Osteoblast (primary cell): ENCODE measurements around the gene EEA1. TPM values are rescaled to one million over a fixed set of nuclear protein-coding genes. Genes with fewer than 3 reads are reported as not detected.

ENCODE experiments used
- DNase-seq: peaks from one replicate; pipeline ENCODE4 v3.0.0; 2011; ENCODE audit warnings: low spot score, mixed read lengths; ENCODE audit not compliant: insufficient read length; ENCODE audit errors: missing footprints
- H2AFZ ChIP-seq: 2 replicates; pipeline ENCODE4 v1.6.0; 2011; ENCODE audit warnings: mild to moderate bottlenecking, low read length
- H3K27ac ChIP-seq: 2 replicates; pipeline ENCODE4 v1.5.1; 2011; ENCODE audit warnings: mild to moderate bottlenecking, low read depth, low read length, moderate library complexity
- H3K27me3 ChIP-seq: 2 replicates; pipeline ENCODE4 v1.6.0; 2012; ENCODE audit warnings: mild to moderate bottlenecking, control low read depth, inconsistent platforms, low read length, moderate library complexity; ENCODE audit not compliant: insufficient read depth
- H3K36me3 ChIP-seq: 2 replicates; pipeline ENCODE4 v1.5.1; 2011; ENCODE audit warnings: mild to moderate bottlenecking, low read length, control low read depth, moderate library complexity; ENCODE audit not compliant: insufficient read depth
- H3K4me1 ChIP-seq: 2 replicates; pipeline ENCODE4 v1.5.1; 2011; ENCODE audit warnings: mild to moderate bottlenecking, low read length, control low read depth, moderate library complexity; ENCODE audit not compliant: insufficient read depth
- H3K4me2 ChIP-seq: 2 replicates; pipeline ENCODE4 v1.6.0; 2011; ENCODE audit warnings: mild to moderate bottlenecking, low read length; ENCODE audit not compliant: insufficient read depth
- H3K4me3 ChIP-seq: fragments of 200-600 bp; sonication (generic); 3 replicates; pipeline ENCODE4 v1.5.1; 2012; ENCODE audit warnings: mild to moderate bottlenecking, low read length, inconsistent platforms; ENCODE audit not compliant: insufficient read depth
- H3K79me2 ChIP-seq: 2 replicates; pipeline ENCODE4 v1.6.0; 2012; ENCODE audit warnings: mild to moderate bottlenecking, low read length, control low read depth, inconsistent platforms; ENCODE audit not compliant: insufficient read depth
- H3K9me3 ChIP-seq: 2 replicates; pipeline ENCODE4 v1.5.1; 2011; ENCODE audit warnings: low read depth, low read length, control low read depth
- H4K20me1 ChIP-seq: 2 replicates; pipeline ENCODE4 v1.6.0; 2012; ENCODE audit warnings: mild to moderate bottlenecking, low read length, control low read depth; ENCODE audit not compliant: insufficient read depth
- CTCF ChIP-seq: IDR thresholded peaks from 2 replicates; pipeline ENCODE4 v1.5.1; 2011; ENCODE audit warnings: mild to moderate bottlenecking, low read depth, low read length, moderate library complexity; ENCODE audit errors: extremely low read depth
- total RNA-seq: library from RNA; depleted of rRNA; stranded (reverse); fragments of >200 nt; gene quantifications from 2 replicates; pipeline ENCODE4 v1.2.3, GENCODE V29; 2012

EEA1 gene
- total RNA-seq, 1 donor = 32.9 TPM

- H2AFZ ChIP-seq = no peak overlapping the region
- H3K9me3 ChIP-seq = no peaks in the 10 kb centered on the region
- no peak for TF ChIP-seq CTCF
- no peaks in the 10 kb centered on the region for H3K27me3 ChIP-seq
- no peaks in the 10 kb centered on the region for H3K79me2 ChIP-seq
- no peak for DNase-seq
- no peaks in the 10 kb centered on the region for H3K36me3 ChIP-seq
- no peak overlapping the region for H3K4me3 ChIP-seq
- no peaks in the 10 kb centered on the region for H4K20me1 ChIP-seq
- peaks cover 14% of the 10 kb centered on the region for H3K4me1 ChIP-seq
- H3K4me2 ChIP-seq = no peak overlapping the region
- no peak overlapping the region for H3K27ac ChIP-seq
Measured at GRCh38 chr12:92945659-92946220, 16.6 kb upstream of the EEA1 start.

GRCh38 chr12:92943482-92944250 lies 14.6 kb upstream of the EEA1 start:
- Histone ChIP-seq H3K4me2 (peak overlapping the region; percentile 24), H3K79me2 (no peaks in the 10 kb centered on the region), H4K20me1 (no peaks in the 10 kb centered on the region), H3K36me3 (no peaks in the 10 kb centered on the region), H3K4me3 (no peak overlapping the region), H3K4me1 (peaks cover 14% of the 10 kb centered on the region), H3K9me3 (no peaks in the 10 kb centered on the region), H2AFZ (no peak overlapping the region), H3K27me3 (no peaks in the 10 kb centered on the region), H3K27ac (peak overlapping the region; percentile 1)
- DNase-seq = no peak
- TF ChIP-seq CTCF = peak; percentile 24

GRCh38 chr12:92942905-92943304 lies 13.8 kb upstream of the EEA1 start:
- Histone ChIP-seq H3K4me1 (peaks cover 14% of the 10 kb centered on the region), H3K27ac (no peak overlapping the region), H3K36me3 (no peaks in the 10 kb centered on the region), H2AFZ (no peak overlapping the region), H3K9me3 (no peaks in the 10 kb centered on the region), H3K79me2 (no peaks in the 10 kb centered on the region), H3K4me2 (peak overlapping the region; percentile 24), H4K20me1 (no peaks in the 10 kb centered on the region), H3K27me3 (no peaks in the 10 kb centered on the region), H3K4me3 (no peak overlapping the region)
- DNase-seq = no peak
- no peak for TF ChIP-seq CTCF

GRCh38 chr12:92939116-92939515 lies 10.0 kb upstream of the EEA1 start:
- H2AFZ ChIP-seq = no peak overlapping the region
- no peak overlapping the region for H3K4me3 ChIP-seq
- no peaks in the 10 kb centered on the region for H3K27me3 ChIP-seq
- no peaks in the 10 kb centered on the region for H3K36me3 ChIP-seq
- H3K27ac ChIP-seq = no peak overlapping the region
- no peaks in the 10 kb centered on the region for H3K79me2 ChIP-seq
- DNase-seq = no peak
- H4K20me1 ChIP-seq = no peaks in the 10 kb centered on the region
- peaks cover 14% of the 10 kb centered on the region for H3K4me1 ChIP-seq
- no peaks in the 10 kb centered on the region for H3K9me3 ChIP-seq
- TF ChIP-seq CTCF = no peak
- H3K4me2 ChIP-seq = no peak overlapping the region
